K562 (cell line): Measurements from ENCODE around the gene APBA2. TPM values are rescaled to one million over a fixed set of nuclear protein-coding genes. Genes with fewer than 3 reads are reported as not detected.
A peak's percentile ranks its signal among the peaks of the same experiment; 100 is the strongest.

ENCODE experiments used
- ATAC-seq: fragments of 200-7000 bp; cut with Tn5 transposase; 3 replicates; pipeline ENCODE4 v1.9.1; 2020; ENCODE audit warnings: moderate library complexity
- BruUV-seq: library from RNA; stranded (reverse); fragments of 400-500 nt; replicated peaks from 2 replicates; lab custom pipeline; 2021; lab: Mats Ljungman, UMichigan
- CTCF ChIA-PET: fragments of 300-600 bp; formaldehyde crosslinking; extraction: SDS; loops from one replicate; lab custom pipeline; 2021; ENCODE audit warnings: low intra/inter-chr PET ratio; lab: Yijun Ruan, JAX
- POLR2A ChIA-PET: fragments of 300-600, 350-650 bp; sonication (Branson Sonifier 250); formaldehyde crosslinking; extraction: SDS; loops from one replicate; lab custom pipeline; 2021; ENCODE audit warnings: antibody characterized with exemption, inconsistent platforms; lab: Yijun Ruan, JAX
- DNase-seq, 4 experiments: peaks; one replicate each; pipeline versions ENCODE4 v3.0.0 to v3.0.0-alpha.2; 2011 to 2018; ENCODE audit warnings: low spot score in 3 of 4, mixed read lengths in 3 of 4; ENCODE audit errors: extremely low read depth in 1 of 4
- FAIRE-seq: peaks from 2 replicates; lab custom pipeline; 2011; peaks lifted over from hg19 to GRCh38; lab: Jason Lieb, UNC
- H2AFZ ChIP-seq: 2 replicates; pipeline ENCODE4 v1.6.0; 2011; ENCODE audit warnings: low read depth, low read length, control low read depth, inconsistent platforms
- H3K27ac ChIP-seq: fragments of 200-600 bp; 3 replicates; pipeline ENCODE4 v1.8.0; 2011; ENCODE audit warnings: low read depth, mild to moderate bottlenecking, control low read depth, inconsistent platforms, low read length, moderate library complexity, mixed read lengths; ENCODE audit errors: extremely low read depth
- H3K27me3 ChIP-seq, 2 experiments: fragments of 300-600 bp in 1 of 2; 2 replicates in 1 of 2; 3 replicates in 1 of 2; pipeline versions ENCODE4 v1.6.0 to v1.8.0; 2011; ENCODE audit warnings: inconsistent platforms in 2 of 2, low read length in 2 of 2, mild to moderate bottlenecking in 1 of 2, mixed read lengths in 1 of 2, moderate library complexity in 1 of 2; ENCODE audit not compliant: control insufficient read depth in 2 of 2, insufficient read depth in 2 of 2
- H3K36me3 ChIP-seq: fragments of 300-600 bp; 3 replicates; pipeline ENCODE4 v1.8.0; 2011; ENCODE audit warnings: mild to moderate bottlenecking, low read length, inconsistent platforms; ENCODE audit not compliant: control insufficient read depth, insufficient read depth
- H3K4me1 ChIP-seq, 2 experiments: fragments of 200-600 bp in 1 of 2; replicated peaks in 1 of 2; 2 replicates in 1 of 2; 3 replicates in 1 of 2; pipeline versions ENCODE4 v1.5.1 to v1.8.0; 2011; ENCODE audit warnings: inconsistent platforms in 2 of 2, low read length in 2 of 2, mild to moderate bottlenecking in 1 of 2, mixed read lengths in 1 of 2, moderate library complexity in 1 of 2; ENCODE audit not compliant: control insufficient read depth in 2 of 2, insufficient read depth in 2 of 2
- H3K4me2 ChIP-seq: 2 replicates; pipeline ENCODE4 v1.6.1; 2011; ENCODE audit warnings: low read length, control low read depth, inconsistent platforms, mixed read lengths; ENCODE audit not compliant: insufficient read depth
- H3K4me3 ChIP-seq: fragments of 200-600 bp; sonication (generic), shearing (Covaris generic); 2 replicates; pipeline ENCODE4 v1.5.1; 2016; ENCODE audit warnings: control low read depth, inconsistent platforms
- H3K79me2 ChIP-seq: fragments of 200-600 bp; 3 replicates; pipeline ENCODE4 v1.8.0; 2011; ENCODE audit warnings: low read length, inconsistent platforms; ENCODE audit not compliant: control insufficient read depth, insufficient read depth
- H3K9ac ChIP-seq, 2 experiments: 2 replicates each; pipeline versions ENCODE4 v1.6.0 to v1.6.1; 2011; ENCODE audit warnings: low read depth in 2 of 2, low read length in 2 of 2, control low read depth in 1 of 2, inconsistent platforms in 1 of 2, mild to moderate bottlenecking in 1 of 2, mixed read lengths in 1 of 2; ENCODE audit not compliant: insufficient read depth in 1 of 2
- H3K9me1 ChIP-seq: one replicate; pipeline ENCODE4 v1.6.0; 2011; ENCODE audit warnings: inconsistent platforms, mild to moderate bottlenecking, low read length, moderate library complexity; ENCODE audit not compliant: control insufficient read depth, insufficient read depth
- H3K9me3 ChIP-seq: replicated peaks from 2 replicates; pipeline ENCODE4 v1.5.1; 2011; ENCODE audit warnings: low read depth, low read length, inconsistent platforms; ENCODE audit not compliant: control insufficient read depth, insufficient read depth
- H4K20me1 ChIP-seq: replicated peaks from 2 replicates; pipeline ENCODE4 v1.6.1; 2011; ENCODE audit warnings: low read length, inconsistent platforms, mixed read lengths; ENCODE audit not compliant: control insufficient read depth, insufficient read depth
- AFF1 ChIP-seq, 2 experiments: fragments of 450-650 bp; IDR thresholded peaks; 2 replicates each; pipeline ENCODE4 v1.6.1; 2018; ENCODE audit warnings: mild to moderate bottlenecking in 2 of 2, low read depth in 1 of 2; ENCODE audit not compliant: partially characterized antibody in 2 of 2
- ARID4B ChIP-seq: sonication (generic); formaldehyde crosslinking; IDR thresholded peaks from 2 replicates; pipeline ENCODE4 v1.8.0; 2022; ENCODE audit warnings: mild to moderate bottlenecking, missing genetic modification reagents
- DMBX1 ChIP-seq: fragments of 250-450 bp; sonication (Bioruptor Pico); IDR thresholded peaks from 2 replicates; pipeline ENCODE4 v1.8.0; 2022; ENCODE audit warnings: inconsistent platforms, mild to moderate bottlenecking, moderate library complexity, borderline replicate concordance
- HDAC6 ChIP-seq: IDR thresholded peaks from 2 replicates; pipeline ENCODE4 v1.6.1; 2012; ENCODE audit warnings: low read depth, mild to moderate bottlenecking, control low read depth, inconsistent platforms, low read length, moderate library complexity
- SPI1 ChIP-seq: IDR thresholded peaks from 2 replicates; pipeline ENCODE4 v1.6.1; 2011; ENCODE audit warnings: low read depth, low read length, control low read depth, borderline replicate concordance
- SRSF9 ChIP-seq: fragments of 200-400 bp; formaldehyde crosslinking; IDR thresholded peaks from 2 replicates; pipeline ENCODE4 v1.6.1; 2017; ENCODE audit warnings: low read depth, low read length, borderline replicate concordance
- TCF15 ChIP-seq: fragments of 250-450 bp; sonication (Bioruptor Pico); IDR thresholded peaks from 2 replicates; pipeline ENCODE4 v1.8.0; 2022; ENCODE audit warnings: moderate library complexity, mild to moderate bottlenecking, inconsistent platforms
- TCF7L2 ChIP-seq: fragments of 150-350 bp; IDR thresholded peaks from 2 replicates; pipeline ENCODE4 v1.6.1; 2016; ENCODE audit warnings: low read depth, mild to moderate bottlenecking, low read length, moderate library complexity
- TRIM28 ChIP-seq: fragments of 450-650 bp; IDR thresholded peaks from 2 replicates; pipeline ENCODE4 v1.6.1; 2017
- ZNF280B ChIP-seq: fragments of 250-450 bp; sonication (Bioruptor Pico); IDR thresholded peaks from 2 replicates; pipeline ENCODE4 v1.5.1; 2021; ENCODE audit warnings: mild to moderate bottlenecking
- ZSCAN32 ChIP-seq: fragments of 450-650 bp; formaldehyde crosslinking; IDR thresholded peaks from 2 replicates; pipeline ENCODE4 v1.4.0; 2020; ENCODE audit warnings: mild to moderate bottlenecking, moderate library complexity
- WGBS: fragments of 100-300 bp; shearing (Covaris generic); methylation state at CpG from one replicate; pipeline ENCODE4 v1.1.6; 2016; ENCODE audit warnings: low coverage, mixed read lengths; ENCODE audit not compliant: insufficient coverage; ENCODE audit errors: missing lambda C conversion rate; 5-methylcytosine and 5-hydroxymethylcytosine counted together
- in situ Hi-C: fragments of 300-500 bp; cut with MboI; formaldehyde crosslinking; loops from 4 replicates; pipeline ENCODE4 v1.15.0; 2018; ENCODE audit warnings: inconsistent platforms, mixed read lengths
- intact Hi-C: fragments of 100-400 bp; cut with micrococcal nuclease; formaldehyde crosslinking; loops from 2 replicates; pipeline ENCODE4 v1.14.2; 2022
- polyA plus RNA-seq, 8 experiments: library from polyadenylated mRNA; depleted of rRNA in 4 of 8; stranded (reverse) in 5 of 8; unstranded in 3 of 8; fragments of >200 nt; fragmentation: Nextera tagmentation in 2 of 8; fragmentation: Illumina TruSeq in 1 of 8; extraction: Ambion mirVana in 2 of 8; extraction: Trizol in 1 of 8; gene quantifications; 2 replicates each; pipeline versions ENCODE4 v1.2.1 to v1.2.3, GENCODE V29; 2011 to 2014; ENCODE audit warnings: inconsistent platforms in 1 of 8, missing spikeins in 1 of 8
- total RNA-seq, 7 experiments: library from RNA; depleted of rRNA in 6 of 7; stranded (reverse); fragments of >200 nt in 6 of 7; fragmentation: Illumina TruSeq in 2 of 7; extraction: Trizol in 2 of 7; gene quantifications; 2 replicates each; pipeline versions ENCODE4 v1.2.1 to v1.2.3, GENCODE V29; 2011 to 2021; ENCODE audit warnings: low replicate concordance in 1 of 7

APBA2 gene
- total and polyA plus RNA-seq, 9 of the 15 experiments (the other 6 are each of a cell fraction or from before 2014, with no cell fraction given), result 0.24 to 40.9 (median 25.2) TPM

- WGBS, result 73% methylated on average over 25 of the region's 32 CpGs
- in situ Hi-C loops, result no loop called here
- no peak for FAIRE-seq
- TF ChIP-seq DMBX1 (CRISPR knock-in tag), result no peak
- no peak for TF ChIP-seq TCF15
- no peak for TF ChIP-seq SPI1
- TF ChIP-seq ARID4B, result no peak
- no peak for TF ChIP-seq TCF7L2
- TF ChIP-seq AFF1 (IDR thresholded peaks at IDR 0.05; ENCODE audit: low read depth in 1 of 2, partially characterized antibody in 2 of 2), result no peak
- TF ChIP-seq HDAC6, result no peak
- TF ChIP-seq TRIM28, result no peak
- no peak for TF ChIP-seq ZSCAN32 (CRISPR knock-in tag)
- TF ChIP-seq SRSF9, result no peak
- TF ChIP-seq ZNF280B (CRISPR knock-in tag), result no peak
These were observed 231.4 kb downstream of the APBA2 start for GRCh38 chr15:29116970-29117700.

More at GRCh38 chr15:29116970-29117700, 231.4 kb downstream of the APBA2 start:
- ATAC-seq (no peak), DNase-seq (no peak)
- CTCF ChIA-PET, result no interaction called here
- POLR2A ChIA-PET, result no interaction called here
- Histone ChIP-seq H3K9me1 (no peaks in the 10 kb centered on the region), H3K36me3 (no peaks in the 10 kb centered on the region), H3K27ac (no peak overlapping the region), H2AFZ (no peak overlapping the region), H3K79me2 (no peaks in the 10 kb centered on the region), H4K20me1 (no peaks in the 10 kb centered on the region), H3K4me1 (peaks cover 0 to 27% of the 10 kb centered on the region in 2 experiments; a peak in 3 of 5 replicates), H3K4me3 (no peak overlapping the region), H3K9me3 (no peaks in the 10 kb centered on the region), H3K27me3 (peaks cover 0 to 4% of the 10 kb centered on the region in 2 experiments; a peak in 1 of 5 replicates), H3K4me2 (no peak overlapping the region), H3K9ac (no peak overlapping the region)
- TSS peak; percentile 69 for BruUV-seq
- intact Hi-C loops, result no loop called here
